ENCODE data around the gene TTYH3. TPM values are rescaled to one million over a fixed set of nuclear protein-coding genes. Genes with fewer than 3 reads are reported as not detected.
"Not testable (repeated sequence)": the region's sequence is repeated elsewhere in the genome, so short reads cannot be mapped to it uniquely, and the experiment has no call there.

Gene TTYH3, protein sequence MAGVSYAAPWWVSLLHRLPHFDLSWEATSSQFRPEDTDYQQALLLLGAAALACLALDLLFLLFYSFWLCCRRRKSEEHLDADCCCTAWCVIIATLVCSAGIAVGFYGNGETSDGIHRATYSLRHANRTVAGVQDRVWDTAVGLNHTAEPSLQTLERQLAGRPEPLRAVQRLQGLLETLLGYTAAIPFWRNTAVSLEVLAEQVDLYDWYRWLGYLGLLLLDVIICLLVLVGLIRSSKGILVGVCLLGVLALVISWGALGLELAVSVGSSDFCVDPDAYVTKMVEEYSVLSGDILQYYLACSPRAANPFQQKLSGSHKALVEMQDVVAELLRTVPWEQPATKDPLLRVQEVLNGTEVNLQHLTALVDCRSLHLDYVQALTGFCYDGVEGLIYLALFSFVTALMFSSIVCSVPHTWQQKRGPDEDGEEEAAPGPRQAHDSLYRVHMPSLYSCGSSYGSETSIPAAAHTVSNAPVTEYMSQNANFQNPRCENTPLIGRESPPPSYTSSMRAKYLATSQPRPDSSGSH
- total RNA-seq: 15.8 TPM
- long read RNA-seq, full-length matches to known transcripts: 1 of 8 reads
- long read RNA-seq, partial matches to known transcripts: 2 of 8 reads
- long read RNA-seq, other reads (novel, unspliced or antisense): 5 of 8 reads

DNA sequence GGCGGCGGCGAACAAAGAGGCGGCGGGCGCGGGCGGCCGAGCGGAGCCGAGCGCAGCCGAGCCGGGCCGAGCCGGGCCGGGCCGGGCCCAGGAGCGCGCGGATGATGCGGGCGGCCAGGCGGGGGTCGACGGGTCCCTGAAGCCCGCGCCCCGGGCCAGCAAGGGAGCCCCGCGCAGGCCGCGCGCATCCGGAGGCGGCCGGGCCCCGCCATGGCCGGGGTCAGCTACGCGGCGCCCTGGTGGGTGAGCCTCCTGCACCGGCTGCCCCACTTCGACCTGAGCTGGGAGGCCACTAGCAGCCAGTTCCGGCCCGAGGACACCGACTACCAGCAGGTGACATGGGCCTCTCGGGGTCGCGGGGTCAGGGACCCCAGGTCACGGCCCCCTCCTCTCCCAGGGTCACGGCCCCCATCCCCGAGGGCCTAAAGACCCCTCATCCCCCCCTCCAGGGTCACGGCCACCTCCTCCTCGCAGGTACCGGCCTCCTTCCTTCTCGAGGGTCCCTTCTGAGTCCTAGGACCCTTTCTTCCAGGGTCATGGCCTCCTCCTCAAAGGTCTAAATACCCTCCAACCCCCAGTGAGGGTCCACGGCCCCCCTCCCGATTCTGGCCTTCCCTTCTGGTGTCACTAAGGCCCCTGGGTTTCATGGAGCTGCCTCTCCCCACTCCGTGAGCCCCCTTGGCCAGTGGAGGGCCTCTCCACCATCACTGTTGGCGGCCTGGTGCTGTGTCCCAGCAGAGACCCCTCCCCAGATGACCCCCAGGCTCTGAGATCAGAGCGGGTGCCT lies at the start of gene TTYH3:
TTYH3 (plus strand) TSS at position 41 of the 787 bp plus-strand sequence; CDS start at position 211, 170 bp downstream.
- ATAC-seq: no peak
- DNase-seq (ENCODE audit: missing footprints): no peak
- intact Hi-C loops (cut with DNase I): loop anchor here (5.0 kb wide), 1 partner anchor 75 kb away; the partner anchor contains the start of genes BRAT1 and IQCE

DNA sequence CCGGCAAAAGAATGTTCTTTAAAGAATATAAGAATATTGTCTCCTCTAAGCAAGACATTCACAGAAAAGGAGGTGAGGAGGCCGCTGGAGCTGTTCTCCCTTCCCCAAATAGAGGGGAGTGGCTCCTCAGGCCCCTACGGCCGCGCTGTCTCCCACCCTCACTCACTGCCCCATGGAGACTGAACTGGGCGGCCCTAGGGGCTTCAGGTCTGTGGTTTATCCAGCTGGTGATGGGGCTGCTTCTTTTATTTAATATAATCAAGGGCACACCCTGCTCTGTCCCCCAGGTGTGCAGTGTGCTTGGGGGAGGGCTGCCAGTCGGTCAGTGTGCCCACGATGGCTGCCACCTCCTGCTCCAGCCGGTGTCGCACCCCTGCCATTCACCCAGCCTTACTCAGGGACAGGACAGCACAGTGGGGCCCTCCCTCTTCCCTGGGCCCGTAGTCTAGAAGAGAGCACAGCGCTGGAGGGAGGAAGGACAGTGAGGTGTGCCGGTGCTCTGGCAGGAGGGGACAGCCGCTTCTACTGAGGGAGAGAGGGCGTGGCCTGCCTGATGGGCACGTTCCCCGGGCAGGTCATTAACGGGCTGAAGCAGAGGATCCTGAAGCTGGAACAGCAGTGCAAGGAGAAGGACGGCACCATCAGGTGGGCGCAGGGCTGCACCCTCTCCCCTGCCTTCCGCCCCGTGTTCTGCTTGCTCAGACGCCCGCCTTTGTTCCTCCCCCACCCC lies 49.6 kb upstream of the TTYH3 start:
- no peak for DNase-seq (ENCODE audit: missing footprints)
- no peak for ATAC-seq
- intact Hi-C loops (cut with DNase I): no loop called here

DNA sequence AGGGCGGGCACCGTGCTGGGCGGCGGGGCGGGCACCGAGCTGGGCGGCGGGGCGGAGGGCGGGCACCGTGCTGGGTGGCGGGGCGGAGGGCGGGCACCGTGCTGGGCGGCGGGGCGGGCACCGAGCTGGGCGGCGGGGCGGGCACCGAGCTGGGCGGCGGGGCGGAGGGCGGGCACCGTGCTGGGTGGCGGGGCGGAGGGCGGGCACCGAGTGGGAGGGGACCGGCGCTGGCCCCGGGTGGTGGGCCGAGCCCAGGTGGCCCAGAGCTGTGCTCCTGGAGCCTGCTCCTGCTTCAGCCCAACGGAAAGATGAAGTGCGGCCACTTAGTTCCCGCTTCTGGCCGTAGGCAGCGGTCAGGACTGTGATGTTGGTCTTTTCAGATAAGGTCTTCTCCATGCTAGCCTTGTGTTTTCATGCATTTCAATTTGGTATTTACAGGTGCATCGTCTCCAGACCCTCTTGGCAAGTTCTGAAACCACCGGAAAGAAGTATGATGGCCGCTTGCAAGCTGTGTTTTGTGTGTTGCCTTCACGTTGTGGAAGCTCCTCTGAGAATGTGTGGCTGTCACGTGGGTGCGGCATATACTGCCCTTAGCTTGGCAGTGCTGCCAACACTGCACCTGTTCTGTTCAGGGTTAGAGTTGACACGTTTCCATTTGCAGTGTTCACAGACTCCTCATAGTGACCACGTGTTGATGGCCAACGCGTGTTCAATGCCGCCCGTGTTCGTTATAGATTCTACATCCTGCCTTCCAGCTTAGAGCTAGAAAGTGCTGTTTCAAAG lies 47.8 kb upstream of the TTYH3 start:
- ATAC-seq (no peak), DNase-seq (ENCODE audit: missing footprints) (no peak)
- intact Hi-C loops (cut with DNase I): no loop called here

GRCh38 chr7:2585446-2585845 lies 46.3 kb upstream of the TTYH3 start:
- ATAC-seq (no peak), DNase-seq (ENCODE audit: missing footprints) (no peak)
- intact Hi-C loops (cut with DNase I): no loop called here

DNA sequence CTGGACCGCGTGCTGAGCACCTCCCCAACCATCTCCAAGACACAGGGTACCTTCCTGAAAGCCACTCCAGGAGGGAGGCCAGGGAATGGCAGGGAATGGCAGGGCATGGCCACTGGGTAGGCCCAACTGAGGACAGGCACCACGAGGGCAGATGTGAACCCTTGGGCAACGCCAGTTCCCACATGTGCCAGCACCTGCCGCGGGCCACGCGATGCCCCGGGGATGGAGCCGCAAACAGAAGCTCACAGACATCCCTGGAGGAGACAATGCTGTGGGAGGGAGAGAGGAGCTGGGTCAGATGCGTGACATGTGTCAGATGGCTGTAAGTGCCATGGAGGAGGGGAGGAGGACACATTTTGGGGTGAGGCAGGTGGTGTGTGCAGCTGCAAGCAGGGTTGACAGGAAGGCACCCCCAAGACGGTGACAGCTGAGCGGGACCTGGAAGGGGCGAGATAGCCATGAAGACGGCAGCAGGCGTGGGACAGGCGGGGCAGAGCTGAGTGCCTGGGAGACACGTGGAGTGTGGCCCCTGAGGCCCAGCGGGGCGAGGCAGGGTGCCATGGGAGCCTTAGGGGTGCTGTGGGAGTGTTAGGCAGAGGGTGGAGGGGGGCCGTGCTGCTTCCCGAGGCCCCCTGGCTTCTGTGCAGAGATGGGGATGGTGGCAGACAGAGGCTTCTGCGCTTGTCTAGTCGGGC lies 45.3 kb upstream of the TTYH3 start:
- DNase-seq (ENCODE audit: missing footprints): no peak
- intact Hi-C loops (cut with DNase I): no loop called here
- no peak for ATAC-seq

GRCh38 chr7:2587134-2587533 lies 44.7 kb upstream of the TTYH3 start:
- ATAC-seq (no peak), DNase-seq (ENCODE audit: missing footprints) (no peak)
- intact Hi-C loops (cut with DNase I): no loop called here

DNA sequence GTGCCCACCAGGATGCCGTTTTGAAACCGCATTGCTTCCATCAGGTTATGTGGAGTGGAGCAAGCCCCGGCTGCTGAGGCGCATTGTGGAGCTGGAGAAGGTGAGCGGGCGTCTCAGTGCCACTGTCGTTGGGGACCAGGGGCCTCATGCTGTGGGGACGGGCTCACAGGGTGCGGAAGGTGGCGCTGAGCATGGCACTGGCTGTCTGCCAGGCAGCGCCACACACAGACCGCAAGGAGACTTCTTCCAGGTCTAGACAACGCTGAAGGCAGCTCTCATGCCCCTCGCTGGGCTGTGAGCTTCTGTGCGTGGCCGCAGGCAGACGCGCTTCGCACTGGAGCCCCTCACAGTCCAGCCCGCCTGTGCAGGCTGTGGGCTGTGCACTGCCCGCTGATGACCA lies 44.0 kb upstream of the TTYH3 start:
- intact Hi-C loops (cut with DNase I): no loop called here
- DNase-seq (ENCODE audit: missing footprints) (no peak), ATAC-seq (no peak)

- intact Hi-C loops (cut with DNase I): no loop called here
- DNase-seq (ENCODE audit: missing footprints): no peak
- no peak for ATAC-seq
Measured at GRCh38 chr7:2589341-2589740, 42.4 kb upstream of the TTYH3 start.

GRCh38 chr7:2589941-2590340 lies 41.8 kb upstream of the TTYH3 start:
- DNase-seq (ENCODE audit: missing footprints); intact Hi-C loops (cut with DNase I); ATAC-seq: not testable (repeated sequence)

- intact Hi-C loops (cut with DNase I): no loop called here
- no peak for DNase-seq (ENCODE audit: missing footprints)
- ATAC-seq: no peak
Measured at GRCh38 chr7:2592375-2592865, 39.4 kb upstream of the TTYH3 start.

DNA sequence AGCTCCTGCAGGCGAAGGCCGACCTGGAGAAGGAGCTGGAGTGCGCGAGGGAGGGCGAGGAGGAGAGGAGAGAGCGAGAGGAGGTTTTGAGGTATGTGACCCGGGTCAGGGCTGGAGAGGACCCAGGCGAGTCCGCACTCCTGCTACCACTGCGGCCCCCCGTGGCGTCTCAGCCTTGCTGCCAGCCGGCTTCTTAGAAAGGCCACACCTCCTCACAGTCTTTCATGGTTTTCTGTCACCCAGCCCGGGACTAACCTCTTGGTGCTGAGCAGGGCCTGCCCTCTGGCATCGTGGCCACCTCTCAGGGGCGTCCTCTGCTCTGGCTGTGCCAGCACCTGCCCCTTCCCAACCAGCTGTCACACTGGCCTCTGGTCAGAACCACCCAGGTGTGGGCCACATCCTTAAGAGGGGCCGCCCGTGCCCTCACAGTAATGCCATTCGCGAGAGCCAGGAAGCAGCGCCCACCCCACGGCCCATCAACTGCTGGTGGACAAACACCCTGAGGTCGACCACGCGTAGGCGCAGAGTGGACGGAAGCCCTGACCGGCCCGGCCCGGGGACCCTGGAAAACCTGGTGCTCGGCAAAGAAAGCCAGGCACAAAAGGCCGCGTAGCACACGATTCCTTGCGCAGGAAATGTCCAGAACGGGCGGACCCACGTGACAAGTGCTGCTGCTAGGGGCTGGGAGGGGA lies 38.6 kb upstream of the TTYH3 start:
- intact Hi-C loops (cut with DNase I): no loop called here
- DNase-seq (ENCODE audit: missing footprints) (no peak), ATAC-seq (no peak)

DNA sequence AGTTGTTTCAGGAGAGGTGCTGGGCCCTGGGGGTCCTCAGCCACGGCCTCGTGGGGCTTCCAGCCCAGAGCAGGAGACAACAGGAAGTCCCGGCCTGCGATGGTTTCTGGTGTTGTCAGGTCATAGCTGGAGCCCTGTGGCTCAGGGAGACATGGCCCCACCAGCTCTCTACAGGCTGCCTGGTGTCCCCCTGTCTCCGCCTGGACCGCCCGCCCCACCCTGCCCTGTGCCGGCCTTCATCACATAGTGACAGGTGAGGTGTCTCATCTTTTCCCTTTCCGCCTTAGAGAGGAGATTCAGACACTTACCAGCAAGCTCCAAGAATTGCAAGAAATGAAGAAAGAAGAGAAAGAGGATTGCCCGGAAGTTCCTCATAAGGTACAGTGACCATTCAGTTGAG lies 37.2 kb upstream of the TTYH3 start:
- intact Hi-C loops (cut with DNase I): no loop called here
- DNase-seq (ENCODE audit: missing footprints) (no peak), ATAC-seq (no peak)

DNA sequence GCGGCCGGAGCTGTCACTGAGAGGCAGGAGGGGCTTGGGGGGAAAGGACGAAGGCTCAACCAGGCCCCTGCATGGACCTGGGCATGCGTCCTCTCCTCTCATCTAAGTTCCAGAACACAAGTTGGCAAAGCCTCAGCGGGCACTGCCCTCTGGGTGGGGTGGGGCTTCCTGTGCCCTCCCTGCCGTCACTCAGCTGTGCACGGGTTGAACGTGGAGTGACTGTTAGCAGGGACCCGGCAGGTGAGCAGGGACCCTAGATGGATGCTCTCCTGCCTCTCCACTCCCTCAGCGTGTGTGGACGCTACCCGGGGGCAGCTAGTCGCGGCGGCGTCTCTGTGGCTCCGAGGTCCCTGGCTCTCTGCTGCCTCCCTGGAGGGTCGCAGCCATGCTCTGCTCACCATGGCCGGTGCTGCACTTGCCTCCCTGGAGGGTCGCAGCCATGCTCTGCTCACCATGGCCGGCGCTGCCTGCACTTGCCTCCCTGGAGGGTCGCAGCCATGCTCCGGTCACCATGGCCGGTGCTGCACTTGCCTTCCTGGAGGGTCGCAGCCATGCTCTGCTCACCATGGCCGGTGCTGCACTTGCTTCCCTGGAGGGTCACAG lies 36.4 kb upstream of the TTYH3 start:
- intact Hi-C loops (cut with DNase I): no loop called here
- ATAC-seq (no peak), DNase-seq (ENCODE audit: missing footprints) (no peak)

- DNase-seq (ENCODE audit: missing footprints): no peak
- no peak for ATAC-seq
- intact Hi-C loops (cut with DNase I): no loop called here
Measured at GRCh38 chr7:2596464-2597272, 35.1 kb upstream of the TTYH3 start.

DNA sequence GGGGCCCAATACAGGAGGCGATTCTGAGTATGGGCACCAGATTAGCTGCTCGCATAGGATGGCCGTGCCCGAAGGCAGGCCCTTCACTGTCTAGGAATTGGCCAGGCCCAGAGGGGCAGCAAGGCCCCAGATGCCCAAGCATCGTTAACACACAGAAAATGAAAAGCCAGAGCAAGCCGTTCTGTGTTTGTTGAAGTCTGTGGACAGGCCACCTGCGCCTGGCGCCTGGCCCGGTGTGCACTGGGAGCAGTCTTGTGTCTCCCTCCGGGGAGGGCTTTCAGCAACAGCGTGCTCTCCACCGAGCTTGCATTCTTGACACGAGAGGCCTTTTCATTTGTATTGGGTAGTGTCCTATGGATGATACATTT lies 34.5 kb upstream of the TTYH3 start:
- intact Hi-C loops (cut with DNase I): no loop called here
- DNase-seq (ENCODE audit: missing footprints) (no peak), ATAC-seq (no peak)

All from Right ventricle myocardium inferior (tissue), 1 donor.